OCI-LY3 (cell line): Measurements from ENCODE around the gene KCNIP4.

ENCODE experiments used
- EZH2phosphoT487 ChIP-seq: fragments of 200-600 bp; shearing (Covaris generic); IDR thresholded peaks from 2 replicates; pipeline ENCODE4 v1.6.1; 2018; ENCODE audit warnings: antibody characterized with exemption, mixed run types, low read depth
- TF ChIP-seq, protein P1 (sequence below): fragments of 200-600, 300-600 bp; sonication (generic); IDR thresholded peaks from 2 replicates; pipeline ENCODE4 v1.5.1; 2014; ENCODE audit warnings: antibody characterized with exemption, low read length, low read depth

DNA sequence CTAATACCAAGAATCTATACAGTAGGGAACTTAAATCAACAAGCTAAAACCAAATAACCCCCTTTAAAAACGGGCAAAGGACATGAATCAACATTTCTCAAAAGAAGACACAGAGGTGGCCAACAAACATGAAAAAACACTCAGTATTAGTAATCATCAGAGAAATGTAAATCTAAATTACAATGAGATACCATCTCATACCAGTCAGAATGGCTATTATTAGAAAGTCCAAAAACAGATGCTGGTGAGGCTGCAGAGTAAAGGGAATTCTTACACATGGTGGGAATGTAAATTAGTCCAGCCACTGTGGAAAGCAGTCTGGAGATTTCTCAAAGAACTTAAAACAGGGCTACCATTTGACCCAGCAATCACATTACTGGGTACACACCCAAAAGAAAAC lies 1080.5 kb downstream of the KCNIP4 start:
- TF ChIP-seq, protein P1, sequence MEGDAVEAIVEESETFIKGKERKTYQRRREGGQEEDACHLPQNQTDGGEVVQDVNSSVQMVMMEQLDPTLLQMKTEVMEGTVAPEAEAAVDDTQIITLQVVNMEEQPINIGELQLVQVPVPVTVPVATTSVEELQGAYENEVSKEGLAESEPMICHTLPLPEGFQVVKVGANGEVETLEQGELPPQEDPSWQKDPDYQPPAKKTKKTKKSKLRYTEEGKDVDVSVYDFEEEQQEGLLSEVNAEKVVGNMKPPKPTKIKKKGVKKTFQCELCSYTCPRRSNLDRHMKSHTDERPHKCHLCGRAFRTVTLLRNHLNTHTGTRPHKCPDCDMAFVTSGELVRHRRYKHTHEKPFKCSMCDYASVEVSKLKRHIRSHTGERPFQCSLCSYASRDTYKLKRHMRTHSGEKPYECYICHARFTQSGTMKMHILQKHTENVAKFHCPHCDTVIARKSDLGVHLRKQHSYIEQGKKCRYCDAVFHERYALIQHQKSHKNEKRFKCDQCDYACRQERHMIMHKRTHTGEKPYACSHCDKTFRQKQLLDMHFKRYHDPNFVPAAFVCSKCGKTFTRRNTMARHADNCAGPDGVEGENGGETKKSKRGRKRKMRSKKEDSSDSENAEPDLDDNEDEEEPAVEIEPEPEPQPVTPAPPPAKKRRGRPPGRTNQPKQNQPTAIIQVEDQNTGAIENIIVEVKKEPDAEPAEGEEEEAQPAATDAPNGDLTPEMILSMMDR, result no peak
- no peak for TF ChIP-seq EZH2phosphoT487
